OCI-LY7 (cell line): ENCODE results near the gene CENPU.

Experiments used
- EZH2phosphoT487 ChIP-seq: fragments of 200-600 bp; sonication (generic); IDR thresholded peaks from 2 replicates; pipeline ENCODE4 v1.6.1; 2018; ENCODE audit warnings: low read depth, borderline replicate concordance, mild to moderate bottlenecking, mixed run types, antibody characterized with exemption, low read length, moderate library complexity, mixed read lengths
- TF ChIP-seq, protein P1 (sequence below): fragments of 200-600 bp; sonication (generic); conservative IDR thresholded peaks from 2 replicates; pipeline ENCODE4 v1.5.1; 2014; ENCODE audit warnings: mild to moderate bottlenecking, antibody characterized with exemption, low read length, moderate library complexity, mixed read lengths

DNA sequence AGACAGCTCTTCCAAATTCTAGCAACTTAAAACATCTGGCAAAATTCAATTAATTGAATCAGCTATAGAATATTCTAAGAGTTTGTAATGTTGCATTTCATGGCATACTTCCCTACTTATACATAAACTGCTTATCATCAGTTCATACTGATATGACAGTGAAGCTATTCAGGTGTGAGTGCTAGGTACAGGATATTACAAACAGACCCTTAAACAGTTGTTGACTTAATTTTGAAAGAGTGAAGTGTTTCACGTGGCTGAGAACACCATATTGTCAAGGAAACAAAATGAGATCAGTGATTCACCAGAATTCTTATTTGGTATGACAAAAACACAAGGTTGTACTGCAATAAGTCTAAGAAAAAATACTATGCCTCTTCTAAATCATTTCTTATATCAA is 27.4 kb downstream of the CENPU start:
- TF ChIP-seq, protein P1, sequence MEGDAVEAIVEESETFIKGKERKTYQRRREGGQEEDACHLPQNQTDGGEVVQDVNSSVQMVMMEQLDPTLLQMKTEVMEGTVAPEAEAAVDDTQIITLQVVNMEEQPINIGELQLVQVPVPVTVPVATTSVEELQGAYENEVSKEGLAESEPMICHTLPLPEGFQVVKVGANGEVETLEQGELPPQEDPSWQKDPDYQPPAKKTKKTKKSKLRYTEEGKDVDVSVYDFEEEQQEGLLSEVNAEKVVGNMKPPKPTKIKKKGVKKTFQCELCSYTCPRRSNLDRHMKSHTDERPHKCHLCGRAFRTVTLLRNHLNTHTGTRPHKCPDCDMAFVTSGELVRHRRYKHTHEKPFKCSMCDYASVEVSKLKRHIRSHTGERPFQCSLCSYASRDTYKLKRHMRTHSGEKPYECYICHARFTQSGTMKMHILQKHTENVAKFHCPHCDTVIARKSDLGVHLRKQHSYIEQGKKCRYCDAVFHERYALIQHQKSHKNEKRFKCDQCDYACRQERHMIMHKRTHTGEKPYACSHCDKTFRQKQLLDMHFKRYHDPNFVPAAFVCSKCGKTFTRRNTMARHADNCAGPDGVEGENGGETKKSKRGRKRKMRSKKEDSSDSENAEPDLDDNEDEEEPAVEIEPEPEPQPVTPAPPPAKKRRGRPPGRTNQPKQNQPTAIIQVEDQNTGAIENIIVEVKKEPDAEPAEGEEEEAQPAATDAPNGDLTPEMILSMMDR: no peak
- no peak for TF ChIP-seq EZH2phosphoT487
